SU-DHL-6 (cell line): ENCODE data around the gene MBTD1.

Experiments used
- EZH2phosphoT487 ChIP-seq: fragments of 200-600 bp; sonication (generic), shearing (Covaris generic); conservative IDR thresholded peaks from 2 replicates; pipeline ENCODE4 v1.6.1; 2018; ENCODE audit warnings: mild to moderate bottlenecking, antibody characterized with exemption, low read length, moderate library complexity, mixed read lengths
- TF ChIP-seq, protein P1 (sequence below): fragments of 200-600 bp; sonication (generic); IDR thresholded peaks from one replicate; pipeline ENCODE4 v1.5.1; 2017; ENCODE audit warnings: antibody characterized with exemption, mild to moderate bottlenecking, low read length, moderate library complexity; ENCODE audit not compliant: insufficient read depth, poor library complexity, severe bottlenecking

DNA sequence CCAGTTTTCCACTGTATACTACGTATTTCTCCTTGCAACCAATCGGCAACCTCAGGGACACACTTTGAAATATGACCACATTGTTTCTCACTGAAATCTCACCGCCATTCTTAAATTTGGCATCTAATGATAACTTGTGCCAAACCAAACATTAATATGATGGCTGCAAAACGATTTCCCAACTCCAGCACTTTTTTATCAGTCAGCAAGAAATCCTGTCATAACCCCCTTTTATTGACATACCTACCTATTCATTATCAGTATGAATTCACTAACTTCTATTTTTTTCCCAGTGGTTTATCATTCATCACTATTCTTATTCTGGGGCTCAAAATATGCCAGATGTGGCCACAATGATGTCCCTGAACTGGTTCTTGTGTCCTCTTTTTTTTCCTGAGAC lies 15.8 kb downstream of the MBTD1 start:
- TF ChIP-seq, protein P1, sequence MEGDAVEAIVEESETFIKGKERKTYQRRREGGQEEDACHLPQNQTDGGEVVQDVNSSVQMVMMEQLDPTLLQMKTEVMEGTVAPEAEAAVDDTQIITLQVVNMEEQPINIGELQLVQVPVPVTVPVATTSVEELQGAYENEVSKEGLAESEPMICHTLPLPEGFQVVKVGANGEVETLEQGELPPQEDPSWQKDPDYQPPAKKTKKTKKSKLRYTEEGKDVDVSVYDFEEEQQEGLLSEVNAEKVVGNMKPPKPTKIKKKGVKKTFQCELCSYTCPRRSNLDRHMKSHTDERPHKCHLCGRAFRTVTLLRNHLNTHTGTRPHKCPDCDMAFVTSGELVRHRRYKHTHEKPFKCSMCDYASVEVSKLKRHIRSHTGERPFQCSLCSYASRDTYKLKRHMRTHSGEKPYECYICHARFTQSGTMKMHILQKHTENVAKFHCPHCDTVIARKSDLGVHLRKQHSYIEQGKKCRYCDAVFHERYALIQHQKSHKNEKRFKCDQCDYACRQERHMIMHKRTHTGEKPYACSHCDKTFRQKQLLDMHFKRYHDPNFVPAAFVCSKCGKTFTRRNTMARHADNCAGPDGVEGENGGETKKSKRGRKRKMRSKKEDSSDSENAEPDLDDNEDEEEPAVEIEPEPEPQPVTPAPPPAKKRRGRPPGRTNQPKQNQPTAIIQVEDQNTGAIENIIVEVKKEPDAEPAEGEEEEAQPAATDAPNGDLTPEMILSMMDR, result no peak
- no peak for TF ChIP-seq EZH2phosphoT487
